Thyroid gland (tissue), 4 donors: ENCODE measurements around the gene RBBP8. TPM values are rescaled to one million over a fixed set of nuclear protein-coding genes. Genes with fewer than 3 reads are reported as not detected.
"Not testable (repeated sequence)": the region's sequence is repeated elsewhere in the genome, so short reads cannot be mapped to it uniquely, and the experiment has no call there.

ENCODE experiments used
- DNase-seq, 2 donors: peaks; one replicate each; pipeline ENCODE4 v3.0.0-alpha.2; 2019
- H3K27ac ChIP-seq, 3 donors: fragments of 200-600 bp; sonication (generic); 1 replicate in 2 of 3; 2 replicates in 1 of 3; pipeline ENCODE4 v1.5.1; 2016 to 2019; ENCODE audit warnings: mild to moderate bottlenecking in 1 of 3, moderate library complexity in 1 of 3
- H3K27me3 ChIP-seq: fragments of 200-600 bp; sonication (generic); one replicate; pipeline ENCODE4 v1.5.1; 2019
- H3K36me3 ChIP-seq, 2 donors: fragments of 200-600 bp; sonication (generic); one replicate each; pipeline ENCODE4 v1.5.1; 2016 to 2019
- H3K4me1 ChIP-seq, 2 donors: fragments of 200-600 bp; sonication (generic); one replicate each; pipeline ENCODE4 v1.5.1; 2017 to 2019
- H3K4me3 ChIP-seq, 3 donors: fragments of 200-600 bp; sonication (generic); replicated peaks in 1 of 3; 1 replicate in 2 of 3; 2 replicates in 1 of 3; pipeline ENCODE4 v1.5.1; 2016; ENCODE audit warnings: mild to moderate bottlenecking in 1 of 3
- H3K9me3 ChIP-seq: fragments of 200-600 bp; sonication (generic); one replicate; pipeline ENCODE4 v1.5.1; 2017
- CTCF ChIP-seq, 6 experiments: fragments of 200-600 bp in 3 of 6; fragments of 450-650 bp in 3 of 6; sonication (generic) in 3 of 6; IDR thresholded peaks; one replicate each; pipeline ENCODE4 v1.5.1; 2016 to 2019; ENCODE audit warnings: antibody characterized with exemption in 6 of 6, mild to moderate bottlenecking in 2 of 6, inconsistent platforms in 1 of 6, moderate library complexity in 1 of 6
- POLR2A ChIP-seq, 2 donors: fragments of 450-650 bp; IDR thresholded peaks; one replicate each; pipeline ENCODE4 v1.6.1; 2017; ENCODE audit warnings: antibody characterized with exemption in 2 of 2, mild to moderate bottlenecking in 2 of 2, moderate library complexity in 1 of 2
- WGBS, 2 donors: methylation state at CpG; one replicate each; pipeline ENCODE4 v1.1.5; 2017; 5-methylcytosine and 5-hydroxymethylcytosine counted together
- intact Hi-C: fragments of 100-400 bp; cut with DNase I; formaldehyde crosslinking; loops from one replicate; pipeline ENCODE4 v1.15.1; 2023
- total RNA-seq, 4 donors: library from RNA; depleted of rRNA; stranded (reverse); fragments of >200 nt; gene quantifications; one replicate each; pipeline ENCODE4 v1.2.3, GENCODE V29; 2016

The RBBP8 gene
- total RNA-seq, 4 donors from 2014 or later: 29.2 to 51.3 (median 42.5) TPM

GRCh38 chr18:22951823-22952222 lies 18.7 kb downstream of the RBBP8 start:
- no peaks in the 10 kb centered on the region for H3K27me3 ChIP-seq
- peaks cover 0 to 2% of the 10 kb centered on the region in 2 donors for H3K36me3 ChIP-seq
- H3K9me3 ChIP-seq: no peaks in the 10 kb centered on the region
- 97 to 98% methylated on average over 1 of the region's 1 CpG for WGBS, 2 donors
- intact Hi-C loops: no loop called here
- no peak overlapping the region for H3K27ac ChIP-seq
- H3K4me3 ChIP-seq: no peak overlapping the region
- H3K4me1 ChIP-seq: no peaks in the 10 kb centered on the region
- DNase-seq: no peak
- no peak for TF ChIP-seq POLR2A (IDR thresholded peaks at IDR 0.05)

GRCh38 chr18:22952525-22952924 lies 19.4 kb downstream of the RBBP8 start:
- Histone ChIP-seq H3K27ac (no peak overlapping the region), H3K4me3 (no peak overlapping the region), H3K9me3 (no peaks in the 10 kb centered on the region), H3K27me3 (no peaks in the 10 kb centered on the region), H3K36me3 (peaks cover 0 to 2% of the 10 kb centered on the region in 2 donors), H3K4me1 (no peaks in the 10 kb centered on the region)
- no peak for TF ChIP-seq POLR2A (IDR thresholded peaks at IDR 0.05)
- no peak for TF ChIP-seq CTCF (IDR thresholded peaks at IDR 0.05)
- DNase-seq: no peak
- intact Hi-C loops: no loop called here
- WGBS, 2 donors: 90 to 93% methylated on average over 3 of the region's 3 CpGs

- H3K4me1 ChIP-seq, H3K4me3 ChIP-seq, H3K36me3 ChIP-seq, intact Hi-C loops, H3K9me3 ChIP-seq, H3K27ac ChIP-seq, H3K27me3 ChIP-seq, DNase-seq: not testable (repeated sequence)
- 97 to 99% methylated on average over 4 of the region's 4 CpGs for WGBS, 2 donors
Measured at GRCh38 chr18:22953982-22954381, 20.9 kb downstream of the RBBP8 start.

GRCh38 chr18:22956226-22956625 lies 23.1 kb downstream of the RBBP8 start:
- H3K27me3 ChIP-seq: no peaks in the 10 kb centered on the region
- no peak overlapping the region for H3K27ac ChIP-seq
- peak in 1 of 2 donors; percentile 7 for DNase-seq
- intact Hi-C loops: no loop called here
- no peak overlapping the region for H3K4me3 ChIP-seq
- WGBS, 2 donors: 45 to 63% methylated on average over 3 of the region's 3 CpGs
- no peaks in the 10 kb centered on the region for H3K9me3 ChIP-seq
- TF ChIP-seq POLR2A (IDR thresholded peaks at IDR 0.05) (no peak), CTCF (IDR thresholded peaks at IDR 0.05) (no peak)
- H3K36me3 ChIP-seq: peaks cover 0 to 2% of the 10 kb centered on the region in 2 donors
- no peaks in the 10 kb centered on the region for H3K4me1 ChIP-seq

GRCh38 chr18:22961156-22961555 lies 28.0 kb downstream of the RBBP8 start:
- no peak overlapping the region for H3K27ac ChIP-seq
- DNase-seq: no peak
- no peaks in the 10 kb centered on the region for H3K36me3 ChIP-seq
- intact Hi-C loops: no loop called here
- no peaks in the 10 kb centered on the region for H3K9me3 ChIP-seq
- no peak for TF ChIP-seq CTCF (IDR thresholded peaks at IDR 0.05)
- TF ChIP-seq POLR2A (IDR thresholded peaks at IDR 0.05): no peak
- 96 to 98% methylated on average over 1 of the region's 1 CpG for WGBS, 2 donors
- no peaks in the 10 kb centered on the region for H3K27me3 ChIP-seq
- peaks cover 0 to 3% of the 10 kb centered on the region in 2 donors for H3K4me1 ChIP-seq
- no peak overlapping the region for H3K4me3 ChIP-seq

- Histone ChIP-seq H3K4me1 (peaks cover 0 to 3% of the 10 kb centered on the region in 2 donors), H3K36me3 (no peaks in the 10 kb centered on the region), H3K9me3 (no peaks in the 10 kb centered on the region), H3K27me3 (no peaks in the 10 kb centered on the region), H3K27ac (no peak overlapping the region), H3K4me3 (no peak overlapping the region)
- TF ChIP-seq POLR2A (IDR thresholded peaks at IDR 0.05) (no peak), CTCF (IDR thresholded peaks at IDR 0.05) (no peak)
- intact Hi-C loops: no loop called here
- DNase-seq: no peak
Measured at GRCh38 chr18:22962004-22962403, 28.9 kb downstream of the RBBP8 start.
